A549 (cell line): ENCODE measurements around the gene CCDC194. TPM values are rescaled to one million over a fixed set of nuclear protein-coding genes. Genes with fewer than 3 reads are reported as not detected.

Experiments
- ATAC-seq, 2 experiments: fragments of 200-7000 bp in 1 of 2; fragments of >200 bp in 1 of 2; cut with Nextera tagmentation in 1 of 2; cut with Tn5 transposase in 1 of 2; 3 replicates each; pipeline versions ENCODE4 v1.8.0 to v1.9.1; 2018 to 2020; ENCODE audit warnings: mild to moderate bottlenecking in 1 of 2, moderate library complexity in 1 of 2
- CTCF ChIA-PET: fragments of 300-600 bp; sonication (Branson Sonifier 250); formaldehyde crosslinking; extraction: SDS; loops from one replicate; lab custom pipeline; 2021; ENCODE audit warnings: antibody characterized with exemption, inconsistent platforms; lab: Yijun Ruan, JAX
- POLR2A ChIA-PET: fragments of 350-600 bp; formaldehyde crosslinking; extraction: SDS; loops from one replicate; lab custom pipeline; 2021; ENCODE audit warnings: antibody characterized with exemption, inconsistent platforms; lab: Yijun Ruan, JAX
- DNase-seq, 2 experiments: peaks; one replicate each; pipeline versions ENCODE4 v3.0.0 to v3.0.0-alpha.2; 2011 to 2016; ENCODE audit warnings: low read depth in 1 of 2, low spot score in 1 of 2
- FAIRE-seq: peaks from 2 replicates; lab custom pipeline; 2011; peaks lifted over from hg19 to GRCh38; lab: Jason Lieb, UNC
- H3K27ac ChIP-seq, 2 experiments: fragments of >200 bp; sonication (Bioruptor Twin); formaldehyde crosslinking; 3 replicates each; pipeline ENCODE4 v1.5.1; 2016 to 2017
- H3K4me1 ChIP-seq: fragments of >200 bp; sonication (Bioruptor Twin); formaldehyde crosslinking; 3 replicates; pipeline ENCODE4 v1.6.1; 2016
- H3K4me2 ChIP-seq: fragments of >200 bp; sonication (Bioruptor Twin); formaldehyde crosslinking; 3 replicates; pipeline ENCODE4 v1.6.1; 2016
- H3K4me3 ChIP-seq: fragments of >200 bp; sonication (Bioruptor Twin); formaldehyde crosslinking; 3 replicates; pipeline ENCODE4 v1.5.1; 2016
- H3K9me3 ChIP-seq: fragments of >200 bp; sonication (Bioruptor Twin); formaldehyde crosslinking; 3 replicates; pipeline ENCODE4 v1.6.1; 2016
- ATOH8 ChIP-seq: fragments of 250-450 bp; sonication (Bioruptor Pico); IDR thresholded peaks from 2 replicates; pipeline ENCODE4 v1.5.0; 2020; ENCODE audit warnings: low read depth, mild to moderate bottlenecking, moderate library complexity
- BCL3 ChIP-seq: fragments of >200 bp; sonication (Bioruptor Twin); formaldehyde crosslinking; IDR thresholded peaks from 3 replicates; pipeline ENCODE4 v1.6.1; 2016
- CBX2 ChIP-seq: fragments of 200-600 bp; sonication (generic); IDR thresholded peaks from 2 replicates; pipeline ENCODE4 v1.6.1; 2016; ENCODE audit warnings: low read depth, mild to moderate bottlenecking, borderline replicate concordance
- CBX8 ChIP-seq: fragments of 200-600 bp; sonication (generic); IDR thresholded peaks from 2 replicates; pipeline ENCODE4 v1.6.1; 2016
- CHD2 ChIP-seq: fragments of 150-350 bp; IDR thresholded peaks from 2 replicates; pipeline ENCODE4 v1.6.1; 2014; ENCODE audit warnings: low read length; ENCODE audit not compliant: partially characterized antibody
- CHD4 ChIP-seq: fragments of 200-600 bp; sonication (generic); IDR thresholded peaks from 2 replicates; pipeline ENCODE4 v1.6.1; 2016; ENCODE audit warnings: antibody characterized with exemption, mild to moderate bottlenecking, borderline replicate concordance
- EHMT2 ChIP-seq: fragments of 200-600 bp; sonication (generic); IDR thresholded peaks from 2 replicates; pipeline ENCODE4 v1.6.1; 2016; ENCODE audit warnings: antibody characterized with exemption, low read depth, mild to moderate bottlenecking, moderate library complexity
- ESRRA ChIP-seq: fragments of 150-350 bp; IDR thresholded peaks from 2 replicates; pipeline ENCODE4 v1.6.1; 2014; ENCODE audit warnings: mild to moderate bottlenecking, low read length, borderline replicate concordance
- FOSB ChIP-seq: fragments of 250-450 bp; sonication (Bioruptor Pico); IDR thresholded peaks from 2 replicates; pipeline ENCODE4 v1.5.0; 2020; ENCODE audit warnings: mild to moderate bottlenecking, moderate library complexity
- FOSL2 ChIP-seq, 2 experiments: fragments of 450-650 bp in 1 of 2; fragments of >200 bp in 1 of 2; sonication (Bioruptor Twin) in 1 of 2; formaldehyde crosslinking; IDR thresholded peaks; 2 replicates each; pipeline versions ENCODE4 v1.5.0 to v1.6.1; 2016 to 2020; ENCODE audit warnings: mild to moderate bottlenecking in 1 of 2, moderate library complexity in 1 of 2
- FOXS1 ChIP-seq: fragments of 250-450 bp; sonication (Bioruptor Pico); IDR thresholded peaks from 2 replicates; pipeline ENCODE4 v1.5.0; 2020; ENCODE audit warnings: mild to moderate bottlenecking, moderate library complexity
- GATA3 ChIP-seq: IDR thresholded peaks from 2 replicates; pipeline ENCODE4 v1.6.1; 2012; ENCODE audit warnings: borderline replicate concordance
- HES2 ChIP-seq: fragments of >200 bp; sonication (Bioruptor Twin); formaldehyde crosslinking; IDR thresholded peaks from 2 replicates; pipeline ENCODE4 v1.6.1; 2016
- HMGXB4 ChIP-seq: fragments of 250-450 bp; sonication (Bioruptor Pico); IDR thresholded peaks from 2 replicates; pipeline ENCODE4 v1.5.0; 2021; ENCODE audit warnings: mild to moderate bottlenecking, moderate library complexity, borderline replicate concordance
- HOXB13 ChIP-seq: fragments of 250-450 bp; sonication (Bioruptor Pico); IDR thresholded peaks from 2 replicates; pipeline ENCODE4 v1.5.0; 2020; ENCODE audit warnings: low read depth, mild to moderate bottlenecking, moderate library complexity
- MAFK ChIP-seq: fragments of 450-650 bp; IDR thresholded peaks from 2 replicates; pipeline ENCODE4 v1.6.1; 2014; ENCODE audit not compliant: partially characterized antibody
- MYC ChIP-seq: IDR thresholded peaks from 2 replicates; pipeline ENCODE4 v1.6.1; 2012; ENCODE audit warnings: mild to moderate bottlenecking, inconsistent platforms, low read length, improper control_type of control experiment, borderline replicate concordance
- NFE2L2 ChIP-seq: fragments of 150-350 bp; conservative IDR thresholded peaks from 2 replicates; pipeline ENCODE4 v1.6.1; 2014; ENCODE audit warnings: low read length
- POLR2A ChIP-seq: IDR thresholded peaks from 2 replicates; pipeline ENCODE4 v1.6.1; 2012; ENCODE audit warnings: mild to moderate bottlenecking, low read length
- POLR2AphosphoS2 ChIP-seq: conservative IDR thresholded peaks from 2 replicates; pipeline ENCODE4 v1.6.1; 2012; ENCODE audit warnings: low read length, improper control_type of control experiment, inconsistent platforms
- RFX5 ChIP-seq: fragments of 450-650 bp; IDR thresholded peaks from 2 replicates; pipeline ENCODE4 v1.7.1; 2014; ENCODE audit warnings: antibody characterized with exemption, mild to moderate bottlenecking, moderate library complexity
- SMC3 ChIP-seq: fragments of >200 bp; sonication (Bioruptor Twin); formaldehyde crosslinking; IDR thresholded peaks from 3 replicates; pipeline ENCODE4 v1.6.1; 2018; ENCODE audit warnings: inconsistent platforms
- SREBF2 ChIP-seq: fragments of 450-650 bp; IDR thresholded peaks from 2 replicates; pipeline ENCODE4 v1.6.1; 2014; ENCODE audit warnings: mild to moderate bottlenecking, moderate library complexity
- TP53 ChIP-seq: fragments of 250-450 bp; sonication (Bioruptor Pico); IDR thresholded peaks from 2 replicates; pipeline ENCODE4 v1.5.0; 2021; ENCODE audit warnings: mild to moderate bottlenecking, moderate library complexity
- ZFP36 ChIP-seq: fragments of 450-650 bp; IDR thresholded peaks from 2 replicates; pipeline ENCODE4 v1.6.1; 2014; ENCODE audit warnings: borderline replicate concordance; ENCODE audit not compliant: partially characterized antibody
- ZSCAN20 ChIP-seq: fragments of 250-450 bp; sonication (Bioruptor Pico); IDR thresholded peaks from 2 replicates; pipeline ENCODE4 v1.8.0; 2022; ENCODE audit warnings: mild to moderate bottlenecking, moderate library complexity
- WGBS: methylation state at CpG from one replicate; pipeline ENCODE4 v1.1.6; 2017; ENCODE audit errors: missing lambda C conversion rate; 5-methylcytosine and 5-hydroxymethylcytosine counted together
- polyA plus RNA-seq, 4 experiments: library from polyadenylated mRNA; depleted of rRNA in 3 of 4; stranded (reverse); fragments of >200 nt; fragmentation: RNase III in 1 of 4; extraction: RNeasy Plus Mini Kit Qiagen cat#74134 plus additional on column Dnase treatment in 1 of 4; gene quantifications; 2 replicates in 3 of 4; 3 replicates in 1 of 4; pipeline ENCODE4 v1.2.3, GENCODE V29; 2011 to 2017

CCDC194 gene
- polyA plus RNA-seq, 2 of the 4 experiments (the other 2 are of a cell fraction) = not detected

- DNase-seq (no peak), ATAC-seq (no peak), FAIRE-seq (no peak)
- no peak overlapping the region for H3K4me3 ChIP-seq
- H3K27ac ChIP-seq = no peak overlapping the region
- 86% methylated on average over 16 of the region's 20 CpGs for WGBS
- ChIA-PET CTCF (interaction anchor here (1.9 to 2.1 kb wide), 2 partner anchors 10 to 25 kb away, joined by 5 to 7 read pairs; partner anchors contain the start of gene TMEM221), POLR2A (interaction anchor here (0.6 kb wide), 1 partner anchor 8 kb away, joined by 3 read pairs; no protein-coding TSS in a partner anchor)
- no peak for TF ChIP-seq ZSCAN20
- TF ChIP-seq BCL3 = no peak
- no peak for TF ChIP-seq SMC3
- TF ChIP-seq CHD2 = no peak
- TF ChIP-seq CBX8 = no peak
- TF ChIP-seq MAFK = no peak
- no peak for TF ChIP-seq TP53 (CRISPR knock-in tag)
- TF ChIP-seq HMGXB4 (CRISPR knock-in tag) = no peak
- no peak for TF ChIP-seq FOSL2 (IDR thresholded peaks at IDR 0.05)
- no peak for TF ChIP-seq FOSL2 (CRISPR knock-in tag; IDR thresholded peaks at IDR 0.05)
- TF ChIP-seq ATOH8 = no peak
- no peak for TF ChIP-seq HOXB13 (CRISPR knock-in tag)
- no peak for TF ChIP-seq ESRRA
- H3K4me2 ChIP-seq = no peak overlapping the region
- peaks cover 12% of the 10 kb centered on the region; the same call in 2 of the 3 replicates for H3K4me1 ChIP-seq
- no peaks in the 10 kb centered on the region for H3K9me3 ChIP-seq
Measured at GRCh38 chr19:17423429-17424208, 29.6 kb upstream of the CCDC194 start.

- Histone ChIP-seq H3K4me1 (peaks cover 12% of the 10 kb centered on the region; the same call in 2 of the 3 replicates), H3K9me3 (no peaks in the 10 kb centered on the region), H3K4me3 (no peak overlapping the region), H3K4me2 (no peak overlapping the region), H3K27ac (no peak overlapping the region)
- DNase-seq (no peak), FAIRE-seq (no peak), ATAC-seq (no peak)
- CTCF ChIA-PET = interaction anchor here (0.8 to 1.5 kb wide), 3 partner anchors 10 to 113 kb away, joined by 3 read pairs; partner anchors contain the start of gene DDA1
- TF ChIP-seq EHMT2 (no peak), RFX5 (no peak), BCL3 (no peak), HES2 (no peak), FOXS1 (no peak), ZSCAN20 (no peak), MYC (no peak), HOXB13 (CRISPR knock-in tag) (no peak), ZFP36 (no peak), POLR2AphosphoS2 (no peak), CHD2 (no peak), POLR2A (no peak), SREBF2 (no peak), CBX2 (no peak), CHD4 (no peak), NFE2L2 (no peak), FOSB (no peak), GATA3 (no peak), CBX8 (no peak)
- POLR2A ChIA-PET = no interaction called here
- 97% methylated on average over 3 of the region's 4 CpGs for WGBS
Measured at GRCh38 chr19:17421942-17422341, 27.9 kb upstream of the CCDC194 start.
